A549 (cell line): Measurements from ENCODE around the gene FAM163B. TPM values are rescaled to one million over a fixed set of nuclear protein-coding genes. Genes with fewer than 3 reads are reported as not detected.

ENCODE experiments used
- ATAC-seq, 2 experiments: fragments of 200-7000 bp in 1 of 2; fragments of >200 bp in 1 of 2; cut with Nextera tagmentation in 1 of 2; cut with Tn5 transposase in 1 of 2; 3 replicates each; pipeline versions ENCODE4 v1.8.0 to v1.9.1; 2018 to 2020; ENCODE audit warnings: mild to moderate bottlenecking in 1 of 2, moderate library complexity in 1 of 2
- CTCF ChIA-PET: fragments of 300-600 bp; sonication (Branson Sonifier 250); formaldehyde crosslinking; extraction: SDS; loops from one replicate; lab custom pipeline; 2021; ENCODE audit warnings: antibody characterized with exemption, inconsistent platforms; lab: Yijun Ruan, JAX
- POLR2A ChIA-PET: fragments of 350-600 bp; formaldehyde crosslinking; extraction: SDS; loops from one replicate; lab custom pipeline; 2021; ENCODE audit warnings: antibody characterized with exemption, inconsistent platforms; lab: Yijun Ruan, JAX
- DNase-seq, 2 experiments: peaks; one replicate each; pipeline versions ENCODE4 v3.0.0 to v3.0.0-alpha.2; 2011 to 2016; ENCODE audit warnings: low read depth in 1 of 2, low spot score in 1 of 2
- FAIRE-seq: peaks from 2 replicates; lab custom pipeline; 2011; peaks lifted over from hg19 to GRCh38; lab: Jason Lieb, UNC
- H3K27ac ChIP-seq, 2 experiments: fragments of >200 bp; sonication (Bioruptor Twin); formaldehyde crosslinking; 3 replicates each; pipeline ENCODE4 v1.5.1; 2016 to 2017
- H3K4me1 ChIP-seq: fragments of >200 bp; sonication (Bioruptor Twin); formaldehyde crosslinking; 3 replicates; pipeline ENCODE4 v1.6.1; 2016
- H3K4me2 ChIP-seq: fragments of >200 bp; sonication (Bioruptor Twin); formaldehyde crosslinking; 3 replicates; pipeline ENCODE4 v1.6.1; 2016
- H3K4me3 ChIP-seq: fragments of >200 bp; sonication (Bioruptor Twin); formaldehyde crosslinking; 3 replicates; pipeline ENCODE4 v1.5.1; 2016
- H3K9me3 ChIP-seq: fragments of >200 bp; sonication (Bioruptor Twin); formaldehyde crosslinking; 3 replicates; pipeline ENCODE4 v1.6.1; 2016
- ATOH8 ChIP-seq: fragments of 250-450 bp; sonication (Bioruptor Pico); IDR thresholded peaks from 2 replicates; pipeline ENCODE4 v1.5.0; 2020; ENCODE audit warnings: low read depth, mild to moderate bottlenecking, moderate library complexity
- BCL3 ChIP-seq: fragments of >200 bp; sonication (Bioruptor Twin); formaldehyde crosslinking; IDR thresholded peaks from 3 replicates; pipeline ENCODE4 v1.6.1; 2016
- CBX2 ChIP-seq: fragments of 200-600 bp; sonication (generic); IDR thresholded peaks from 2 replicates; pipeline ENCODE4 v1.6.1; 2016; ENCODE audit warnings: low read depth, mild to moderate bottlenecking, borderline replicate concordance
- CHD4 ChIP-seq: fragments of 200-600 bp; sonication (generic); IDR thresholded peaks from 2 replicates; pipeline ENCODE4 v1.6.1; 2016; ENCODE audit warnings: antibody characterized with exemption, mild to moderate bottlenecking, borderline replicate concordance
- E2F6 ChIP-seq: IDR thresholded peaks from 2 replicates; pipeline ENCODE4 v1.6.1; 2012; ENCODE audit warnings: low read depth, borderline replicate concordance
- EHF ChIP-seq: fragments of 250-450 bp; sonication (Bioruptor Pico); IDR thresholded peaks from 2 replicates; pipeline ENCODE4 v1.5.0; 2020; ENCODE audit warnings: mild to moderate bottlenecking
- EHMT2 ChIP-seq: fragments of 200-600 bp; sonication (generic); IDR thresholded peaks from 2 replicates; pipeline ENCODE4 v1.6.1; 2016; ENCODE audit warnings: antibody characterized with exemption, low read depth, mild to moderate bottlenecking, moderate library complexity
- ELK1 ChIP-seq: fragments of 150-350 bp; IDR thresholded peaks from 2 replicates; pipeline ENCODE4 v1.6.1; 2014; ENCODE audit warnings: low read depth, mild to moderate bottlenecking, low read length
- FOXS1 ChIP-seq: fragments of 250-450 bp; sonication (Bioruptor Pico); IDR thresholded peaks from 2 replicates; pipeline ENCODE4 v1.5.0; 2020; ENCODE audit warnings: mild to moderate bottlenecking, moderate library complexity
- GATA3 ChIP-seq: IDR thresholded peaks from 2 replicates; pipeline ENCODE4 v1.6.1; 2012; ENCODE audit warnings: borderline replicate concordance
- HEYL ChIP-seq: fragments of 250-450 bp; sonication (Bioruptor Pico); IDR thresholded peaks from 2 replicates; pipeline ENCODE4 v1.8.0; 2021; ENCODE audit warnings: mild to moderate bottlenecking, moderate library complexity
- HOXA7 ChIP-seq: fragments of 250-450 bp; sonication (Bioruptor Pico); IDR thresholded peaks from 2 replicates; pipeline ENCODE4 v1.5.0; 2020; ENCODE audit warnings: mild to moderate bottlenecking, moderate library complexity
- HOXB13 ChIP-seq: fragments of 250-450 bp; sonication (Bioruptor Pico); IDR thresholded peaks from 2 replicates; pipeline ENCODE4 v1.5.0; 2020; ENCODE audit warnings: low read depth, mild to moderate bottlenecking, moderate library complexity
- KDM1A ChIP-seq: fragments of 200-600 bp; sonication (generic); IDR thresholded peaks from 2 replicates; pipeline ENCODE4 v1.6.1; 2016; ENCODE audit warnings: low read depth, mild to moderate bottlenecking
- KDM5A ChIP-seq: fragments of 200-600 bp; sonication (generic); IDR thresholded peaks from 2 replicates; pipeline ENCODE4 v1.6.1; 2016; ENCODE audit warnings: antibody characterized with exemption, mild to moderate bottlenecking
- MAFK ChIP-seq: fragments of 450-650 bp; IDR thresholded peaks from 2 replicates; pipeline ENCODE4 v1.6.1; 2014; ENCODE audit not compliant: partially characterized antibody
- MYC ChIP-seq: IDR thresholded peaks from 2 replicates; pipeline ENCODE4 v1.6.1; 2012; ENCODE audit warnings: mild to moderate bottlenecking, inconsistent platforms, low read length, improper control_type of control experiment, borderline replicate concordance
- POLR2AphosphoS2 ChIP-seq: conservative IDR thresholded peaks from 2 replicates; pipeline ENCODE4 v1.6.1; 2012; ENCODE audit warnings: low read length, improper control_type of control experiment, inconsistent platforms
- RAD21 ChIP-seq, 2 experiments: fragments of >200 bp in 1 of 2; sonication (Bioruptor Twin) in 1 of 2; formaldehyde crosslinking in 1 of 2; IDR thresholded peaks in 1 of 2; conservative IDR thresholded peaks in 1 of 2; 2 replicates in 1 of 2; 3 replicates in 1 of 2; pipeline ENCODE4 v1.6.1; 2012 to 2018; ENCODE audit warnings: inconsistent platforms in 1 of 2
- RARB ChIP-seq: fragments of 250-450 bp; sonication (Bioruptor Pico); IDR thresholded peaks from 2 replicates; pipeline ENCODE4 v1.8.0; 2021; ENCODE audit warnings: mild to moderate bottlenecking, moderate library complexity
- RCOR1 ChIP-seq: fragments of 150-350 bp; IDR thresholded peaks from 2 replicates; pipeline ENCODE4 v1.6.1; 2014; ENCODE audit warnings: antibody characterized with exemption, low read length, low read depth
- REST ChIP-seq: fragments of 200-600 bp; sonication (generic); IDR thresholded peaks from 2 replicates; pipeline ENCODE4 v1.6.1; 2016; ENCODE audit warnings: antibody characterized with exemption, mild to moderate bottlenecking, moderate library complexity
- RFX5 ChIP-seq: fragments of 450-650 bp; IDR thresholded peaks from 2 replicates; pipeline ENCODE4 v1.7.1; 2014; ENCODE audit warnings: antibody characterized with exemption, mild to moderate bottlenecking, moderate library complexity
- ZC3H11A ChIP-seq: fragments of 450-650 bp; IDR thresholded peaks from 2 replicates; pipeline ENCODE4 v1.6.1; 2014; ENCODE audit warnings: antibody characterized with exemption, mild to moderate bottlenecking
- WGBS: methylation state at CpG from one replicate; pipeline ENCODE4 v1.1.6; 2017; ENCODE audit errors: missing lambda C conversion rate; 5-methylcytosine and 5-hydroxymethylcytosine counted together
- polyA plus RNA-seq, 4 experiments: library from polyadenylated mRNA; depleted of rRNA in 3 of 4; stranded (reverse); fragments of >200 nt; fragmentation: RNase III in 1 of 4; extraction: RNeasy Plus Mini Kit Qiagen cat#74134 plus additional on column Dnase treatment in 1 of 4; gene quantifications; 2 replicates in 3 of 4; 3 replicates in 1 of 4; pipeline ENCODE4 v1.2.3, GENCODE V29; 2011 to 2017

Gene FAM163B
- polyA plus RNA-seq, 2 of the 4 experiments (the other 2 are of a cell fraction) = not detected

GRCh38 chr9:133649194-133649593 lies 40.0 kb upstream of the FAM163B start:
- TF ChIP-seq KDM5A = no peak
- TF ChIP-seq HEYL (CRISPR knock-in tag) = no peak
- TF ChIP-seq HOXB13 (CRISPR knock-in tag) = no peak
- no peak for TF ChIP-seq REST
- no peak for TF ChIP-seq CBX2
- no peak for TF ChIP-seq GATA3
- ChIA-PET POLR2A (no interaction called here), CTCF (interaction anchor here (1.5 kb wide), 1 partner anchor 78 kb away, joined by 3 read pairs; no protein-coding TSS in a partner anchor)
- DNase-seq = no peak
- no peak for ATAC-seq
- Histone ChIP-seq H3K4me3 (no peak overlapping the region), H3K4me1 (no peaks in the 10 kb centered on the region), H3K27ac (no peak overlapping the region), H3K9me3 (no peaks in the 10 kb centered on the region), H3K4me2 (no peak overlapping the region)
- no peak for FAIRE-seq
- 36% methylated on average over 7 of the region's 7 CpGs for WGBS

- H3K4me1 ChIP-seq = no peaks in the 10 kb centered on the region
- H3K4me2 ChIP-seq = no peak overlapping the region
- WGBS = 54% methylated on average over 24 of the region's 25 CpGs
- ATAC-seq (no peak), FAIRE-seq (no peak), DNase-seq (no peak)
- CTCF ChIA-PET = interaction anchor here (1.0 to 1.1 kb wide), 3 partner anchors 11 to 79 kb away, joined by 3 to 4 read pairs (median 3); partner anchors contain the start of gene DBH
- POLR2A ChIA-PET = no interaction called here
- no peak overlapping the region for H3K27ac ChIP-seq
- no peak overlapping the region for H3K4me3 ChIP-seq
- TF ChIP-seq ZC3H11A (no peak), HOXA7 (CRISPR knock-in tag) (no peak), FOXS1 (CRISPR knock-in tag) (no peak), HOXB13 (CRISPR knock-in tag) (no peak), ELK1 (no peak), RCOR1 (no peak)
- no peaks in the 10 kb centered on the region for H3K9me3 ChIP-seq
Observed at GRCh38 chr9:133647765-133648469, 38.7 kb upstream of the FAM163B start.

- DNase-seq (no peak), FAIRE-seq (no peak), ATAC-seq (no peak)
- Histone ChIP-seq H3K9me3 (no peaks in the 10 kb centered on the region), H3K4me1 (no peaks in the 10 kb centered on the region), H3K4me3 (no peak overlapping the region), H3K27ac (no peak overlapping the region), H3K4me2 (no peak overlapping the region)
- POLR2A ChIA-PET = no interaction called here
- CTCF ChIA-PET = interaction anchor here (0.6 to 1.1 kb wide), 3 partner anchors 12 to 264 kb away, joined by 3 to 4 read pairs (median 3); no protein-coding TSS in a partner anchor
- WGBS = 25% methylated on average over 7 of the region's 7 CpGs
- no peak for TF ChIP-seq RAD21 (conservative IDR thresholded peaks at IDR 0.05 in 1 of 2, IDR thresholded peaks at IDR 0.05 in 1 of 2)
- no peak for TF ChIP-seq KDM1A
- TF ChIP-seq ELK1 = no peak
- TF ChIP-seq ATOH8 (CRISPR knock-in tag) = no peak
- TF ChIP-seq CHD4 = no peak
- no peak for TF ChIP-seq BCL3
- TF ChIP-seq RFX5 = no peak
- no peak for TF ChIP-seq EHF (CRISPR knock-in tag)
- TF ChIP-seq RARB (CRISPR knock-in tag) = no peak
- TF ChIP-seq E2F6 = no peak
- TF ChIP-seq MAFK = no peak
- TF ChIP-seq EHMT2 = no peak
- no peak for TF ChIP-seq POLR2AphosphoS2
- TF ChIP-seq MYC = no peak
Observed at GRCh38 chr9:133647148-133647547, 38.0 kb upstream of the FAM163B start.
